Measurements from ENCODE around the gene ANKRD52.

- TF ChIP-seq, protein P1, sequence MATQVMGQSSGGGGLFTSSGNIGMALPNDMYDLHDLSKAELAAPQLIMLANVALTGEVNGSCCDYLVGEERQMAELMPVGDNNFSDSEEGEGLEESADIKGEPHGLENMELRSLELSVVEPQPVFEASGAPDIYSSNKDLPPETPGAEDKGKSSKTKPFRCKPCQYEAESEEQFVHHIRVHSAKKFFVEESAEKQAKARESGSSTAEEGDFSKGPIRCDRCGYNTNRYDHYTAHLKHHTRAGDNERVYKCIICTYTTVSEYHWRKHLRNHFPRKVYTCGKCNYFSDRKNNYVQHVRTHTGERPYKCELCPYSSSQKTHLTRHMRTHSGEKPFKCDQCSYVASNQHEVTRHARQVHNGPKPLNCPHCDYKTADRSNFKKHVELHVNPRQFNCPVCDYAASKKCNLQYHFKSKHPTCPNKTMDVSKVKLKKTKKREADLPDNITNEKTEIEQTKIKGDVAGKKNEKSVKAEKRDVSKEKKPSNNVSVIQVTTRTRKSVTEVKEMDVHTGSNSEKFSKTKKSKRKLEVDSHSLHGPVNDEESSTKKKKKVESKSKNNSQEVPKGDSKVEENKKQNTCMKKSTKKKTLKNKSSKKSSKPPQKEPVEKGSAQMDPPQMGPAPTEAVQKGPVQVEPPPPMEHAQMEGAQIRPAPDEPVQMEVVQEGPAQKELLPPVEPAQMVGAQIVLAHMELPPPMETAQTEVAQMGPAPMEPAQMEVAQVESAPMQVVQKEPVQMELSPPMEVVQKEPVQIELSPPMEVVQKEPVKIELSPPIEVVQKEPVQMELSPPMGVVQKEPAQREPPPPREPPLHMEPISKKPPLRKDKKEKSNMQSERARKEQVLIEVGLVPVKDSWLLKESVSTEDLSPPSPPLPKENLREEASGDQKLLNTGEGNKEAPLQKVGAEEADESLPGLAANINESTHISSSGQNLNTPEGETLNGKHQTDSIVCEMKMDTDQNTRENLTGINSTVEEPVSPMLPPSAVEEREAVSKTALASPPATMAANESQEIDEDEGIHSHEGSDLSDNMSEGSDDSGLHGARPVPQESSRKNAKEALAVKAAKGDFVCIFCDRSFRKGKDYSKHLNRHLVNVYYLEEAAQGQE (IDR thresholded peaks at IDR 0.05) = no peak
- TF ChIP-seq JUND (IDR thresholded peaks at IDR 0.05) = no peak
- TF ChIP-seq, protein P2, sequence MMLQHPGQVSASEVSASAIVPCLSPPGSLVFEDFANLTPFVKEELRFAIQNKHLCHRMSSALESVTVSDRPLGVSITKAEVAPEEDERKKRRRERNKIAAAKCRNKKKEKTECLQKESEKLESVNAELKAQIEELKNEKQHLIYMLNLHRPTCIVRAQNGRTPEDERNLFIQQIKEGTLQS (IDR thresholded peaks at IDR 0.05) = no peak
These were observed 36.9 kb downstream of the ANKRD52 start for GRCh38 chr12:56221232-56221756.

Measured in liver (tissue), 2 donors.